GM12891 (cell line): ENCODE data around the gene ZNF678.
"Not testable (repeated sequence)": the region's sequence is repeated elsewhere in the genome, so short reads cannot be mapped to it uniquely, and the experiment has no call there.

Source experiments
- DNase-seq: peaks from one replicate; pipeline ENCODE4 v3.0.0; 2011; ENCODE audit warnings: low spot score; ENCODE audit not compliant: insufficient read length
- FAIRE-seq: peaks from 2 replicates; lab custom pipeline; 2011; peaks lifted over from hg19 to GRCh38; lab: Jason Lieb, UNC
- PAX5 ChIP-seq: IDR thresholded peaks from 2 replicates; pipeline ENCODE4 v1.6.1; 2011; ENCODE audit warnings: low read length, moderate library complexity, mild to moderate bottlenecking; ENCODE audit not compliant: insufficient read depth, severe bottlenecking
- POLR2A ChIP-seq: IDR thresholded peaks from 2 replicates; pipeline ENCODE4 v1.6.1; 2011; ENCODE audit warnings: low read depth, low read length, control low read depth
- POLR2AphosphoS5 ChIP-seq: IDR thresholded peaks from 2 replicates; pipeline ENCODE4 v1.6.1; 2011; ENCODE audit warnings: low read depth, low read length, control low read depth
- POU2F2 ChIP-seq: IDR thresholded peaks from 2 replicates; pipeline ENCODE4 v1.6.1; 2011; ENCODE audit warnings: low read depth, mild to moderate bottlenecking, control low read depth, low read length, moderate library complexity
- SPI1 ChIP-seq: IDR thresholded peaks from 2 replicates; pipeline ENCODE4 v1.6.1; 2011; ENCODE audit warnings: low read depth, low read length, control low read depth
- TAF1 ChIP-seq: IDR thresholded peaks from 2 replicates; pipeline ENCODE4 v1.6.1; 2011; ENCODE audit warnings: low read depth, low read length, control low read depth

Gene ZNF678

GRCh38 chr1:227603327-227603726 is 40.0 kb downstream of the ZNF678 start:
- DNase-seq (no peak), FAIRE-seq (no peak)
- TF ChIP-seq PAX5 (no peak), SPI1 (no peak), POLR2AphosphoS5 (no peak), POLR2A (no peak), TAF1 (no peak), POU2F2 (no peak)

- FAIRE-seq = no peak
- TF ChIP-seq PAX5 (no peak), POLR2A (no peak), TAF1 (no peak), SPI1 (no peak), POU2F2 (no peak), POLR2AphosphoS5 (no peak)
- DNase-seq = no peak
Measured at GRCh38 chr1:227604446-227604845, 41.1 kb downstream of the ZNF678 start.

- not testable (repeated sequence) for DNase-seq, FAIRE-seq
Measured at GRCh38 chr1:227606271-227606670, 42.9 kb downstream of the ZNF678 start.

DNA sequence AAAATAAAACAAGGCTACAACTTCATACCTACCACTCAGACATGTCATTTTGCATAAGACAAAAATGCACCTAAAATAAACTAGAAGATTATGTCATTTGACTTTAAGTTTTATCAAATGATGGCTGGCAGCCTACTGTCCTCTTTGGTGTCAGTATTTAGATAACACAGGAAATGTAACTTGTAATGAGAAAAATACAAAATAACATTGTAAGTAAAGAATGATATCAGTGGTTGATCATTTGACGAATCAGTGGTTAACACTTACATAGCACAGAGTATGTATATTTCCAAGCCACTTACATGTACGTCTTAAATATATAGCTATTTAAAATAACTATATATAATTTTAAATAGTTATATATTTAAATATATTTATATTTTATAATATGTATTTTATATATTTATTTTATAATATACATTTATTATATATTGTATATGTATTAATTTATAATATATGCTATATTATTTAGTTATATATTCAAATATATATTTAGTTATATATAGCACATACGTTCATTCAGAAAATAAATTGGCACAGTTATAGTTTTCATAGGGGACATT is 44.1 kb downstream of the ZNF678 start:
- TF ChIP-seq TAF1 = no peak
- TF ChIP-seq POLR2A = no peak
- TF ChIP-seq PAX5 = no peak
- TF ChIP-seq SPI1 = no peak
- no peak for TF ChIP-seq POU2F2
- TF ChIP-seq POLR2AphosphoS5 = no peak
- no peak for FAIRE-seq

DNA sequence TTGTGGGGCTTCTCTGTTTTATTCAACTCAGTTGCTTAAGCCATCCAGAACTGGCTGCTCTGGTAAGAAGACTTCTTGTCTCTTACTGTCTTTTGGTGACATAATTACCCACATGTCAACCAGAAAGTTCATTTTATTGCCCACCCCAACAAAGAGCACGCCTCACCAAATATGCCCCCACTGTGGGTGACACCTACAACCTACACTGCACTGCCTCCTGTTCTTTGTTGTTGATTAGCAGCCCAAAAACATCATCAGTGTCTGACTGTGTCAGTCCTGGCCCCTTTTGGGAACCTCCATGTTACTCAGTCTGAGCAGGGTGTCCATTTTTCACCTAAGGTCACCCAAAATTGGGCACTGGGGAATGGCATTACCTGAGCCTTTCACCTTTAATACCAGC is 49.3 kb downstream of the ZNF678 start:
- TF ChIP-seq TAF1 (no peak), PAX5 (no peak), POLR2A (no peak), SPI1 (no peak), POU2F2 (no peak), POLR2AphosphoS5 (no peak)
- FAIRE-seq (no peak), DNase-seq (no peak)

More for the DNA sequence above, 44.1 kb downstream of the ZNF678 start:
- DNase-seq = no peak

- DNase-seq (no peak), FAIRE-seq (no peak)
- no peak for TF ChIP-seq POLR2A
- TF ChIP-seq SPI1 = no peak
- no peak for TF ChIP-seq PAX5
- no peak for TF ChIP-seq POU2F2
- TF ChIP-seq POLR2AphosphoS5 = no peak
- TF ChIP-seq TAF1 = no peak
Measured at GRCh38 chr1:227613526-227613925, 50.2 kb downstream of the ZNF678 start.

GRCh38 chr1:227621211-227621610 is 57.9 kb downstream of the ZNF678 start:
- TF ChIP-seq POLR2A = no peak
- TF ChIP-seq POU2F2 = no peak
- no peak for TF ChIP-seq SPI1
- TF ChIP-seq TAF1 = no peak
- FAIRE-seq (no peak), DNase-seq (no peak)

DNA sequence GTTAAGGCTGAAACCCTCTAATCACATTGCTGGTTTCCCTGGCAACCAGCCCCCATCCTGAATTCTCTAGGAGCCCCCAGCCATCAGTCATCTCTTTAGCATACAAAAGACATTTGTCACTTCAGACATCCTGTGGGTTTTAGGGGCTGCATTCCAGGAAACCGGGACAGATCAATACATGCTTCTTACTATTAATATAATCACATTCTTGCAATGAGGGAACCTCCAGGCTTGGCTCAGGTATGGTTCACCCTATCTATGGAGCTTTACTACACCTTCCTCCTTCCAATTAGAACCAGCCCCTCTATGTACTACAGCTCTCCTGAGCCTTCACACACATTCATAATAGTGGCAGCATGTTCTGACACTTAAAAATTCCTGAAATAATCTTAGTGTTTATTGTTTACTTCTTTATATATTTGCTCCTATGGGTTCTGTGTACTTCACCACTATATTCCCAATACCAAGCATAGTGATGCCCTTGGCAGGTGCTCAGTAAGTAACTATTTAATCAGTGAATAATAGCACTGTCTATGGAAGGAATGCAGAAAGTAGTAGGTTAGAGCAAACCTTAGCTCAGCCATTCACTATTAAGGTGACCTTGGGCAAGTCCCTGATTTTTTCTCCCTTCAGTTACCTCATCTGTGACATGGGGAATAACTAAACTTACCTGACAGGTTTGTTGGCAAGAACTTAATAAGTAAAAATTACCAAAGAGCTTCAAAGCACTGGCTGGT is 59.6 kb downstream of the ZNF678 start:
- TF ChIP-seq TAF1 (no peak), POLR2A (no peak), POU2F2 (no peak), POLR2AphosphoS5 (no peak), PAX5 (no peak), SPI1 (no peak)
- FAIRE-seq (no peak), DNase-seq (no peak)

DNA sequence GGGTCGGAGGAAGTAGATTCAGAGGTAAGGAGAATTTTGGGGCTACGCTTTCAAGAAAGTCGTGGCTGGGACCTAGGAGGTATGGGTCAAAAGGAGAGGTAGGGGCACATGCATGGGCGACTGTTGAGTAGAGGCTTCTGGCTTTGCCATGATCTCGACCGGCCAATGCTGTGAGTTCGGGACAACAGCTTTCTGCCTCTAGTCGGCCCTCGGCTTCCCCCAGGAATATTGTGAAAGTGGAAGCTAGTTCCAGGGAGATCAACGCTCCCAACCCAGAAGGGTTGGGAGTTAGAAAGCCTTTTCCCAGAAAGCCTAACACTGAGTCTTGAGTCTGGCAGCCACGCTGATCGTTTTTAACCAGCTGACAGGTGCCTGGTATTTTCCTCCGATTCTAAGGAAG is 69.0 kb downstream of the ZNF678 start:
- no peak for DNase-seq
- TF ChIP-seq POLR2AphosphoS5 = no peak
- TF ChIP-seq SPI1 = no peak
- no peak for TF ChIP-seq PAX5
- no peak for TF ChIP-seq POU2F2
- no peak for TF ChIP-seq POLR2A
- TF ChIP-seq TAF1 = no peak
- no peak for FAIRE-seq

GRCh38 chr1:227635596-227635995 is 72.2 kb downstream of the ZNF678 start:
- TF ChIP-seq POLR2A = no peak
- FAIRE-seq (no peak), DNase-seq (no peak)
